ENCODE measurements around the gene NOXA1. TPM values are rescaled to one million over a fixed set of nuclear protein-coding genes. Genes with fewer than 3 reads are reported as not detected.

The NOXA1 gene
- total and polyA plus RNA-seq, 7 donors: 0.43 to 5.1 (median 1.0) TPM

DNA sequence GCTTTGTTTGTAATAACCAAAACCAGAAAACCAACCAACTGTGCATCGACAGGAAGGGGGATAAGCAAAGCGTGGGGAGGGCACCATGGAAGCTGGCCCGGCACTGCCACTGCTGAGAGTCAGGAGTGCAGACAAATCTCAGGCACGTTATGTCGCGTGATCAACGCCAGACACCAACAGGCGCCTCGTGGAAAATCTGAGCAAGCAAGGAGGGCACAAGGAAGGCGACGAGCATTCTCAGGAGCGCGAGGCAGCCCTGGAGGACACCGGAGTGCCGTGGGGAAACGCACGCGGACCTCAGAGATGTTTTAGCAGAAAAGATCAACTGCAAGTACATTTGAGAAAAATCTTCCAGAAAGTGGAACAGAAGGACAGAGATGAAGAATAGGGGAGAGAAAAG is 51.1 kb downstream of the NOXA1 start:
- Histone ChIP-seq H3K36me3 (ENCODE audit: insufficient read depth in 1 of 2, low read depth in 1 of 2) (peaks cover 0 to 11% of the 10 kb centered on the region in 2 donors), H3K4me1 (no peaks in the 10 kb centered on the region), H3K27ac (no peak overlapping the region), H3K27me3 (ENCODE audit: insufficient read depth in 3 of 3, low read length in 2 of 3) (no peaks in the 10 kb centered on the region), H3K4me3 (no peak overlapping the region), H3K9me3 (peaks cover 11% of the 10 kb centered on the region)
- ATAC-seq (no peak), DNase-seq (peak in 1 of 2 donors; percentile 28)
- WGBS, 3 donors: 94 to 96% (median 94%) methylated on average over 18 of the region's 18 CpGs
- TF ChIP-seq, protein P1, sequence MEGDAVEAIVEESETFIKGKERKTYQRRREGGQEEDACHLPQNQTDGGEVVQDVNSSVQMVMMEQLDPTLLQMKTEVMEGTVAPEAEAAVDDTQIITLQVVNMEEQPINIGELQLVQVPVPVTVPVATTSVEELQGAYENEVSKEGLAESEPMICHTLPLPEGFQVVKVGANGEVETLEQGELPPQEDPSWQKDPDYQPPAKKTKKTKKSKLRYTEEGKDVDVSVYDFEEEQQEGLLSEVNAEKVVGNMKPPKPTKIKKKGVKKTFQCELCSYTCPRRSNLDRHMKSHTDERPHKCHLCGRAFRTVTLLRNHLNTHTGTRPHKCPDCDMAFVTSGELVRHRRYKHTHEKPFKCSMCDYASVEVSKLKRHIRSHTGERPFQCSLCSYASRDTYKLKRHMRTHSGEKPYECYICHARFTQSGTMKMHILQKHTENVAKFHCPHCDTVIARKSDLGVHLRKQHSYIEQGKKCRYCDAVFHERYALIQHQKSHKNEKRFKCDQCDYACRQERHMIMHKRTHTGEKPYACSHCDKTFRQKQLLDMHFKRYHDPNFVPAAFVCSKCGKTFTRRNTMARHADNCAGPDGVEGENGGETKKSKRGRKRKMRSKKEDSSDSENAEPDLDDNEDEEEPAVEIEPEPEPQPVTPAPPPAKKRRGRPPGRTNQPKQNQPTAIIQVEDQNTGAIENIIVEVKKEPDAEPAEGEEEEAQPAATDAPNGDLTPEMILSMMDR (IDR thresholded peaks at IDR 0.05): no peak
- intact Hi-C loops (cut with DNase I): no loop called here

DNA sequence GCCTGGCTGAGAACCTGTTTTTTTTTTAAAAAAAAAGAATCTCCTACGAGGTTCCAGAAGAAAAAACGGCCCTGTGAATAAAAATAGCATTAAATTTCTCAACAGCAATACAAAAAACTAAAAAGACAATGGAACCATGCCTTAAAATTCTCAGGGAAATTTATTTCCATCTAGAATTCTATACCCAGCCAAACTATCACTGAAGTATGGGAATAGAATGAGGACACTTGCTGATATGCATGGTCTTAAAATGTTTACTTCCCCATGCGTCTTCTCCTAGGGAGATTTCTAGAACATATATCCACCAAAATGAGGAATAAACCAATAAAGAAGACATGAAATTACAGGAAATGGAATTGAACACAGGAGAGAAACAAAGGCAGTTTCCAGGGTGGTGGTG is 52.5 kb downstream of the NOXA1 start:
- peaks cover 0 to 25% of the 10 kb centered on the region in 2 donors for H3K36me3 ChIP-seq (ENCODE audit: insufficient read depth in 1 of 2, low read depth in 1 of 2)
- DNase-seq (no peak), ATAC-seq (no peak)
- H3K9me3 ChIP-seq: peaks cover 11% of the 10 kb centered on the region
- no peak overlapping the region for H3K4me3 ChIP-seq
- intact Hi-C loops (cut with DNase I): no loop called here
- WGBS, 3 donors: 82 to 85% (median 84%) methylated on average over 3 of the region's 3 CpGs
- no peaks in the 10 kb centered on the region for H3K4me1 ChIP-seq
- H3K27ac ChIP-seq: no peak overlapping the region
- TF ChIP-seq, protein P1 (IDR thresholded peaks at IDR 0.05): no peak
- H3K27me3 ChIP-seq (ENCODE audit: insufficient read depth in 3 of 3, low read length in 2 of 3): no peaks in the 10 kb centered on the region

DNA sequence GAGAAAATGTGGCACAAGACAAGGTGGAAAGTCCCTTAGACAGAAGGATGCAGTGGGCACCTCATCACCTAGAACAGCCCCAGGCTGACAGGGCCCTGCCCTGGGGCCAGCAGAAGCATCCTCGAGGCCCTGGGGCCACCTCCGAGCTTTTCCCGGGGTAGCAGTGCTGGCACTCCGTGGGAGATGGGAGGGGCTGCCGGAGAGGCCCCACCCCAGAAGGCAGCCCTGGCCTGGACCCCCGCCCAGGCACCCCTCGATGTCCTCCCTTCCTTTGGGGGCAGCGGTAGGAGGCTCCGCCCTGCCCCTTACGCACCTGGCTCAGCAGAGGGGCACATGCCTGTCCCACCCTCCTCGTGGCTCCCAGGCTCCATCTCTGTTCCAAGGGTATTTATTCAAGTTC is 53.7 kb downstream of the NOXA1 start:
- WGBS, 3 donors: 90 to 93% (median 92%) methylated on average over 10 to 11 of the region's 11 CpGs
- intact Hi-C loops (cut with DNase I): no loop called here
- H3K4me1 ChIP-seq: no peaks in the 10 kb centered on the region
- H3K27me3 ChIP-seq (ENCODE audit: insufficient read depth in 3 of 3, low read length in 2 of 3): no peaks in the 10 kb centered on the region
- H3K9me3 ChIP-seq: peaks cover 11% of the 10 kb centered on the region
- DNase-seq (peak in 1 of 2 donors; percentile 30), ATAC-seq (no peak)
- H3K4me3 ChIP-seq: no peak overlapping the region
- TF ChIP-seq, protein P1 (IDR thresholded peaks at IDR 0.05): no peak
- peaks cover 0 to 32% of the 10 kb centered on the region in 2 donors for H3K36me3 ChIP-seq (ENCODE audit: insufficient read depth in 1 of 2, low read depth in 1 of 2)
- no peak overlapping the region for H3K27ac ChIP-seq

DNA sequence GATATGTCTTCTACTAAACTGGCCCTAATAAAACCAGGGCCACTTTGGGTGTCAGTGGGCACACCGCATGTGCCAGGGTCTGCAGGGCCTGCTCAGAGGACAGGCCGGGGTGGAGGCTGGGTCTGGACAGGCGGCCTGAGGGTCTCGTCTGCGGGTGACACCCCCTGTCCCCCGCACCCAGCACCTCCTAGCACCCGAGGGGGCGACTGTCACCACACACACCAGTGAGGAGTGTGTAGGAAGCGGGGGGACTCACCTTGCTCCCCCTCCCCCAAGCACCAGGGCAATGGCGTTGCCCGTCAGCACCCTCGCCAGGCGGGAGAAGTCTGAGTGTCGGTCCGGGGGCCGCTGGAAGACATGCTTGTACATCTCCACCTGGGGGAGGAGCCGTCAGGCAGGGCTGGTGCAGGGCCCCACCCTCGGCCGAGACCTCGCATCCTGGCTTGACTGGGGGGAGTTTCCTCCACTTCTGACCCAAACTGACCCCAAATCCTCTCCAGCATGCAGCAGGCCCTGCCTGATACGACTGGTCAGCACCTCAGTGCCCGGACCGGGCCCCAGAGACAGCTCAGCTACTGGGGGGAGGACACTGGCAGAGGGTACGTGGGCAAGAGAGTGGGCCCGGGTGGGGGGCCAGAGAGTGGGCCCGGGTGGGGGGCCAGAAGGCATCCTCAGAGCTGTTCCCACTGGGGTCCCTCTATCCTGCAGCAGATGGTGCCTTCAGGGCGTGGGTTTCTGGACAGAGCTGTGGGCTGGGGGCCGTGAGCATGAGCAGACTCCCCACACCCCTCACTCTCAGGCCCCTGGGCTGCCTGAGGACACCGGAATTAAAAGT is 54.8 kb downstream of the NOXA1 start:
- Histone ChIP-seq H3K27ac (no peak overlapping the region), H3K4me1 (no peaks in the 10 kb centered on the region), H3K36me3 (ENCODE audit: insufficient read depth in 1 of 2, low read depth in 1 of 2) (peaks cover 0 to 36% of the 10 kb centered on the region in 2 donors), H3K9me3 (peaks cover 11% of the 10 kb centered on the region), H3K4me3 (no peak overlapping the region), H3K27me3 (ENCODE audit: insufficient read depth in 3 of 3, low read length in 2 of 3) (no peaks in the 10 kb centered on the region)
- DNase-seq: peak in 1 of 2 donors; percentile 44
- intact Hi-C loops (cut with DNase I): no loop called here
- no peak for ATAC-seq
- WGBS, 3 donors: 88 to 89% (median 89%) methylated on average over 28 to 29 of the region's 29 CpGs
- TF ChIP-seq, protein P1 (IDR thresholded peaks at IDR 0.05): no peak
